Neuron (in vitro differentiated cells): Measurements from ENCODE around the gene KCND3.

Source experiments
- H2AFZ ChIP-seq: one replicate; pipeline ENCODE4 v1.6.1; 2013; ENCODE audit warnings: low read depth, mild to moderate bottlenecking, inconsistent platforms, low read length, moderate library complexity
- H3K27me3 ChIP-seq: one replicate; pipeline ENCODE4 v1.6.1; 2013; ENCODE audit warnings: low read length; ENCODE audit not compliant: insufficient read depth
- H3K36me3 ChIP-seq: one replicate; pipeline ENCODE4 v1.6.1; 2013; ENCODE audit warnings: low read length; ENCODE audit not compliant: insufficient read depth
- H3K4me1 ChIP-seq: one replicate; pipeline ENCODE4 v1.6.1; 2013; ENCODE audit warnings: low read length; ENCODE audit not compliant: insufficient read depth
- H3K4me3 ChIP-seq: 2 replicates; pipeline ENCODE4 v1.5.1; 2013; ENCODE audit warnings: mild to moderate bottlenecking, low read length, moderate library complexity
- H3K9me3 ChIP-seq: one replicate; pipeline ENCODE4 v1.6.1; 2013; ENCODE audit warnings: low read length

KCND3 gene

DNA sequence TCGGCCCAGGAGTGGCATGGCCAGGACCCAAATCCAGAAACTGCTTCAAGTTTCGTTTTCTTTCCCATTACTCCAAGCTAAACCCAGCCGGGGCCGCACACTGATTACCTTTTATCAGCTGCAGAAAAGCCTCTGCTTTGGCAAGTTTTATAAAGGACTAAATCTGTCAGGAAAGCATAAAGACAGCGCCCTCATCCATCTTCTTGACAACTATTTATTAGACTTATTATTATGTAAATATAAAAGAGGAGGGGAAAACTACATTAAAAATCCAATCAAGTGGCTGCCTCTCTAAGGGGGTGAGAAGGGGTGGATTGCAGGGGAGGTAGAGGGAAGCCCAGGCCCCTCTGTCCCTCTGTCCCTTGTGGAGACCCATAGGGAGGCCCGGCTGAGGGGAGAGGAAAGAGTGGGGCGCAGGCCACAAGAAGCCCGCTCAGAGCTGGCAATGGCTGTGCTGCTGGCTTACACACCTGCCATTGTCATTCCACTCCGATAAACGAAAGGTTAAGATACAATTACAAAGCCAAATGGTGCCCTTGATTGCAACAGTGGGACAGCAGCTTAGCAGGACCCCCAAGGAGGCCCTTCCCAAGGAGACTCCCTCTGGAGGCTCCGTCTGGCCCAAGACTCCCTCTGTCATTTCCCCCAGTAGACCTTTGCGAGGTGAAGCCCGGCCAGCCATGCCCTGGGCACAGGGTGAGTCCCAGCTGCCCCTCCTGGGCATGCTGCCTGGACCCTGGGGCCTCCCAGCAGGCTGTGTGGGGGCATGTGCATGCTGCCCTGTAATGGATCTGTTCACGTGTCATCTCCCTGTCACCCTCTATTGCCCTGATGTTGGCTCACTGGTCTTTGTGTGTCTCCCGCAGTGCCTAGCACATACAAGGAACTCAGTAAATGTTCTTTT lies 45.4 kb downstream of the KCND3 start:
- Histone ChIP-seq H3K4me1 (peaks cover 9% of the 10 kb centered on the region), H3K4me3 (no peak overlapping the region), H3K9me3 (no peaks in the 10 kb centered on the region), H3K27me3 (no peaks in the 10 kb centered on the region), H3K36me3 (no peaks in the 10 kb centered on the region), H2AFZ (no peak overlapping the region)

DNA sequence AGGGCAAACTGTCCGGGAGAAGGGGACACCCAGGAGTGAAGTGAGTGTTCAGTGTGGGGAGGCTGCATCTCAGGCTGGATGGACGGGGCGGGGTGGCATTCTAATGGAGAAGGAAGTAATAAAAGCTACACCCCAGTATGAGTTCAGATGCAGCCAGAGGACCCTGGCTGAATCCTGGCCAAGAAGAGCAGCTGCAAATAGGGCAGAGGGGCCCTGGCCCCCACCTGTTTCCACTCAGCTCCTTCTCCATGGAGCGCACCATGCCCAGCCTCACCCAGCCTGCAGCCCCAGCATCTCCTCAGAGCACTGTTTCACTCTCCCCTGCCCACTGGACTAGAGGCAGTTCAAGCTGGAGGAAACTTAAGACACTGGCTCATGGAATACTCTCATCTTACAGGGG lies 46.4 kb downstream of the KCND3 start:
- Histone ChIP-seq H3K27me3 (no peaks in the 10 kb centered on the region), H3K4me1 (no peaks in the 10 kb centered on the region), H2AFZ (no peak overlapping the region), H3K9me3 (no peaks in the 10 kb centered on the region), H3K4me3 (no peak overlapping the region), H3K36me3 (no peaks in the 10 kb centered on the region)

DNA sequence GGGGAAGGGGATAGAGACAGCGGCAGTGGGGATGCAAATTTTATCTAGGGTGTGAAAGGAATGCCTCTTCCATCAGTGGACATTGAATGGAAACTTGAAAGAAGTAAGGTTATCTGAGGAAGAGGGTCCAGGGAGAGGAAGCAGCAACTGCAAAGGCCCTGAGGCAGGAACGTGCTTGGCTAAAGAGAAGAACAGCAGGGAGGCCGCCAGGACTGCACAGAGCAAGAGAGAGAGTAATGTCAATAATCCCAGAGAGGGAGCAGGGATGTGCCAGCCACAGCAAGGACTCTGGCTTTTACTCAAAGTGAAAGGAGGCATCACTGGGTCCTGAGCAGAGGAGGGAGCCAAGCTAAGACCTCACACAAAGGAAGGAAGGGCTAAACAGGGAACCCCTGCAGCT lies 50.9 kb downstream of the KCND3 start:
- Histone ChIP-seq H3K4me3 (no peak overlapping the region), H3K9me3 (no peaks in the 10 kb centered on the region), H3K36me3 (no peaks in the 10 kb centered on the region), H3K4me1 (no peaks in the 10 kb centered on the region), H2AFZ (no peak overlapping the region), H3K27me3 (peaks cover 5% of the 10 kb centered on the region)

DNA sequence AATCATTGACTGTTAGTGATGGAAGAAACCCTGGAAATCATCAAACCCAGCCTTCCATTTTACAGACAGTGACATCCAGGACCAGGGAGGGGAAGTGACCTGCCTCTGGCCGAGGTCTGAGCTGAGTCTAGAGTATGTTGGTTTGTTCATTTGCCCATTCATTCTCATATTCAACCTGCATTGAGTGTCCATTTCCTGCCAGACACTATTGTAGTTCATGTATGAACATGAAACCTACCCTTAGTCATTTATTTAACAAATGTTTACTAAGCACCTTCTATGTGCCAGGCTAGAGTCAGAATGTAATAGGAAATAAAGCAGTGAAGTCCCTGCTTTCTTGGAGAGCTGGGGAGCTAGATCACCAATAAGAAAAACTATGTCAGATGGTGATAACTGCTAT lies 51.3 kb downstream of the KCND3 start:
- no peak overlapping the region for H2AFZ ChIP-seq
- peaks cover 5% of the 10 kb centered on the region for H3K27me3 ChIP-seq
- no peak overlapping the region for H3K4me3 ChIP-seq
- H3K4me1 ChIP-seq = no peaks in the 10 kb centered on the region
- no peaks in the 10 kb centered on the region for H3K36me3 ChIP-seq
- H3K9me3 ChIP-seq = no peaks in the 10 kb centered on the region

DNA sequence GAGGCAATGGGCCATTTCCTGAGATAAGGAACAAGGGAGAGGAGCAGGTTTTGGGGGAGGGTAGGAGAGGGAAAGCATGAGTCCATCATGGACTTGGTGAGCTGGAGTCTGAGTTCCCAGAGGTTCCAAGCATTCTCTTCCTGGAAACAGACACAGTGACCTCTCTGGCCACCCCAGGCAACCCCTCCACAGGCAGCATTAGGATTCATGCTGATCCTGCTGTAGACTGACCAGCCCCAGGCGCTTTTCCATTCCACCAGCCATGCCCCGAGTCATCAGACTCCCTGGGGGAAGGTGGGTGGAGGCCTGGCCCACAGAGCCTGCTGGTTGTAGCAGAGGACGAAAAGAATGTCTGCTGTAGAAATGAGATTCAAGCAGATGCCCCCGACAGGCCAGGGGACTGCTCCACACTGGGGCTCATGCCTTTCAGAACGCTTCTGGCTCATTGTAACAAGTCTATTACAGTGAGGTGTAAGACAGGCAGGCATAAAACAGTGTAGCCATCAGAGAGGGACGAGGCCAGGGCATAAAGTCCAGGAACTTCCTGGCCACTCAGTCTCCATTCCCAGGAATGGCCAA lies 52.2 kb downstream of the KCND3 start:
- Histone ChIP-seq H3K27me3 (peaks cover 5% of the 10 kb centered on the region), H3K36me3 (no peaks in the 10 kb centered on the region), H3K4me1 (no peaks in the 10 kb centered on the region), H2AFZ (no peak overlapping the region), H3K4me3 (no peak overlapping the region), H3K9me3 (no peaks in the 10 kb centered on the region)

DNA sequence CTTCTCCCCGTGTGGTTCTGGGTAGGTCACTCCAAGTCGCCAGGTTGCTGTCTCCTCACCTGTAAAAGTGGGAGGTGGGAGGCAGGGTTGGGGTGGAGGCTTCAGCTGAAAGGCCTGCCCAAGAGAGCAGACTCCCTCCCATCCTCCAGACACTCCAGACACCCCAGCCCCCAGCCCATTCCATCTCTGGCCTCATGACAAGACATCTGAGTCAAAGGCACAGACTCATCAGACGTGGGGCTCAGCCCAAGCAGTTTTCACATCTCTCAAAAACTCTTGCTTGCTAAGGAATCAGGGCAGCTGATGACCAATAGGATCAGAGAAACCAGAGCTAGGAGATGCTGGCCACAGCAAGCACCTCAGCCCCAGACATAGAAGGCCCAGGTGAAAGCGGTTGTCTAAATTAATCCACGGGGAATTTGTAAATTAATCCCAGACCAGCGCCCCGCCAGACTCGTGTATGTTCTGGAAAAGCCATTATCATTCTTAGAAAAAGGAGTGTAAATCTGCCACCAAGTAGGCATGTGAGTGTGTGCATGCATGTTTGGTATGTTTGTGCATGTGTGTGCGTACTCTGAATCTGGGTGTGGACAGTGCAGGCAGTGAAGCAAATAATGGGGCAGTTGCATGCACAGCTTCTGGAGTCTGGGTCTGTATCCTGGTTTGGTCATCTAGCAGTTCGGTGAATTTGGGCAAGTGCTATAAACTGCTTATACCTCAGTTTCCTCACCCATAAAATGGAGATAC lies 55.2 kb downstream of the KCND3 start:
- Histone ChIP-seq H3K4me3 (no peak overlapping the region), H3K36me3 (no peaks in the 10 kb centered on the region), H3K4me1 (peaks cover 4% of the 10 kb centered on the region), H3K27me3 (peaks cover 5% of the 10 kb centered on the region), H3K9me3 (no peaks in the 10 kb centered on the region), H2AFZ (no peak overlapping the region)

DNA sequence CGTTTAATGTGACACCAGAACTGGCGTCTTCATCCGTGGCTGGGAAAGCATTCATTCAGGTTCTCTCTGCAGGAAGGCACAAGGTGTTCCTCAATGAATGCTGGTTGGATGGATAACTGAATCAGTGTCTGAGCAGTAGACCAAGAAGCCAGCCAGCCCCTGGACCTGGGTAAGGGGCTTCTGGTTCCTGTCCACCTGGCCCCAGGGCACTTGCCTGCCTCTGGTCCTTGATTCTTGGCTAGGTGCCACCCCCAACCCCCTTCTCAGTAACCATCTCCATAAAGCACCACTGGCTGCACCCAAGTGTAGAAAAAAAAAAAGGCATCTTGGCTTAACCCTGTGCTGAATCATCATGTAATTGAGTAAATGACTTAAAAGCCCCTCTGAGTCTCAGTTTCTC lies 59.1 kb downstream of the KCND3 start:
- peaks cover 4% of the 10 kb centered on the region for H3K4me1 ChIP-seq

DNA sequence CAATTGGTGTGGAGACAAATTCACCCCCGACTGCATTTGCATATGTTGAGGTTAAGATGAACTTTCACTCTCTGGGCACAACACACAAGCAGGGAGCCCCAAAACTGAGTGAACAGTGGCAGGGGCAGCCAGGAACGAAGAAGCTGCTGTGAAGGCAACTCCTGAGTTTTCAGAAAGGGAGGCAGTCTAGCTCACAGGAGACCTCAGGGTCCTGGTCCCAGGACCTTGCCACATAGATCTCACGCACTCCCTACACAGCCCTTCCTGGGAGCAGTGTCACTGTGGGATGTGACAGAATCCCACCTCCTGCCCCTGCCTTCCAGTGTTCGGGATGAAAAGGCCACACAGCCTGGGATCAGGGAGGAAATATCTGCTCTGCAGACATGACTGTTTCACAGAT lies 60.9 kb downstream of the KCND3 start:
- H3K4me1 ChIP-seq = peaks cover 4% of the 10 kb centered on the region
- H2AFZ ChIP-seq = no peak overlapping the region
- no peak overlapping the region for H3K4me3 ChIP-seq
- H3K27me3 ChIP-seq = peaks cover 4% of the 10 kb centered on the region
- no peaks in the 10 kb centered on the region for H3K36me3 ChIP-seq
- no peaks in the 10 kb centered on the region for H3K9me3 ChIP-seq

More for the DNA sequence above, 59.1 kb downstream of the KCND3 start:
- no peak overlapping the region for H3K4me3 ChIP-seq
- no peak overlapping the region for H2AFZ ChIP-seq
- H3K36me3 ChIP-seq = no peaks in the 10 kb centered on the region
- H3K9me3 ChIP-seq = no peaks in the 10 kb centered on the region
- peaks cover 4% of the 10 kb centered on the region for H3K27me3 ChIP-seq

DNA sequence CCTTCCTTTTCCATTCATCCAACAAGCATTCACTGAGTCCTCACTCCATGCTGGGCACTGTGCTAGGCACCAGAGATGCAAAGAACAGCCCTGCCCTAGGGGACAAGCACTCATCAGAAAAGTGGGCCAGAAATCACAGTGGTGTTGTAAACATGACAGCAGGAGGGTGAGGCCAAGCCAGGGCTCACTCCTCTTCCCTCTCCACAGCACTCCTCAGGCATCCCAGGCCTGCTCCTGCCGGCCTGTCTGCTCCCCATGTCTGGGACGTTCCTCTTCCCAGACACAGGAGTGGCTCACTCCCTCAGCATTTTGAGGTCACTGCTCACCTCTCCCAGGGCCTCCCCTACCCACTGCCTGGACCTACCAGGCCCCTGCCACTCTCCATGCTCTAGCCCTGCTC lies 61.8 kb downstream of the KCND3 start:
- Histone ChIP-seq H3K4me1 (peaks cover 4% of the 10 kb centered on the region), H3K27me3 (peaks cover 4% of the 10 kb centered on the region), H3K9me3 (no peaks in the 10 kb centered on the region), H3K36me3 (no peaks in the 10 kb centered on the region), H2AFZ (no peak overlapping the region), H3K4me3 (no peak overlapping the region)

DNA sequence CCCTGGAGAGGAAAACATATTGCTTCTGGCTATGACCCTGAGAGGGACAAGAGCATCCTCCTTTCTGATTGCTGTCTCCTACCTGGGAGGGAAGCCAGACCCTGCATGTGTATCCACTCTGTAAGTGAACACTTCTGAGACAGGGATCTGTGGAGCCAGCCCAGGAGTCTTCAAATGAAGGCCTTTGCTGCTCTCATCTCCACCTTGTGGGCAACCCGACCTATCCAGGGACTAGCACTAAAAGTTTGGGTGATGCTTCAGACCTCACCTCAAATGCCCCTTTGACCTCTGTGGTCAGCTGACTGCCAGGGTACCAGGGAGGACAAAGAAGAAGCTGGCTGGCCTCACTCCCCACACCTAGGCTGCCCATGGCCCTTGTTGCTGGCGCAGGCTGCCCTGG lies 64.7 kb downstream of the KCND3 start:
- peaks cover 28% of the 10 kb centered on the region for H3K4me1 ChIP-seq

DNA sequence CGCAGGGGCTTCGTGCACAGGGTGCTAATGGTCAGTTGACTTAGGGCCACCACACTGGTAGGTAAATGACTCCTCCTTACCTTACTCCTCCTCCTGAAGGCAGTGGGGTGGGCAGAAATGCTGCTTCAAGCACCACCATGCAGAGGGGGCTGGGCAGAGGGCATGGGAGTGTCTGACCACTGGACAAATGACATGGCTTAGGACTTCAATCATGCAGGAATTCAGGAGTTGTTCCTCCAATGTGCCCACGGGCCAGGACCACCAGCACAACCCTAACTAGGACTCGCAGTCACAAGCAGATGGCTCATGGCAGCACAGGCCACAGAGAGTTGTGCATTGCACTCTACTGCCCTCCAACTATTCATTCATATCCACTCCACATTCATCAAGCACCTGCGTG lies 65.7 kb downstream of the KCND3 start:
- Histone ChIP-seq H3K4me3 (no peak overlapping the region), H3K9me3 (no peaks in the 10 kb centered on the region), H2AFZ (no peak overlapping the region), H3K36me3 (no peaks in the 10 kb centered on the region), H3K27me3 (peaks cover 4% of the 10 kb centered on the region), H3K4me1 (peaks cover 31% of the 10 kb centered on the region)

More for the DNA sequence above, 64.7 kb downstream of the KCND3 start:
- no peak overlapping the region for H2AFZ ChIP-seq
- H3K27me3 ChIP-seq = peaks cover 4% of the 10 kb centered on the region
- no peak overlapping the region for H3K4me3 ChIP-seq
- H3K9me3 ChIP-seq = no peaks in the 10 kb centered on the region
- H3K36me3 ChIP-seq = no peaks in the 10 kb centered on the region

DNA sequence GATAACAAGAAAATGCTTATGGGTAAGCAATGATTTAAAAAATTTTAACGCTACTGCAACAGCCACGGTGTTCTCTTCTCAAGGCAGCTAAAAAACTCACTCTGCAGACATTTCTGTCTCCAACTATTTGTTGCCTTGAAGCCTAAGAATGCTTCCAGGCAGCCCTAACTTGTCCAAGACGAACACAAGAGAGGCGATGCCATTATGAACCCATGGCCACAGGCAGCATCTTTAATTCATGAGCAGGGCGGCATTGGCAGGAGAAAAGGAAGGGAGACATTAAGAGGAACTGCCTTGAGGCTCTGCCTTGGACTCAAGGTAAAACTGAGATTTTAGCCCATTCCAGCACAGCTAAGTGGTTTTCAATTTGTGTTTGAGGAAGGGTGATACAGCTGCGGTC lies 67.5 kb downstream of the KCND3 start:
- Histone ChIP-seq H3K4me1 (peaks cover 31% of the 10 kb centered on the region), H3K36me3 (no peaks in the 10 kb centered on the region)

More for the DNA sequence above, 67.5 kb downstream of the KCND3 start:
- H2AFZ ChIP-seq = no peak overlapping the region
- no peaks in the 10 kb centered on the region for H3K9me3 ChIP-seq
- no peak overlapping the region for H3K4me3 ChIP-seq
- H3K27me3 ChIP-seq = no peaks in the 10 kb centered on the region
